ENCODE measurements around the gene SIGLEC12. TPM values are rescaled to one million over a fixed set of nuclear protein-coding genes. Genes with fewer than 3 reads are reported as not detected.
"Not testable (repeated sequence)": the region's sequence is repeated elsewhere in the genome, so short reads cannot be mapped to it uniquely, and the experiment has no call there.

Gene SIGLEC12
- total RNA-seq, 1 experiment from 2014 or later: not detected

GRCh38 chr19:51463976-51464581 is 37.5 kb downstream of the SIGLEC12 start:
- not testable (repeated sequence) for H3K27me3 ChIP-seq (ENCODE audit: control insufficient read depth, insufficient read depth, low read length); H3K36me3 ChIP-seq (replicated peaks; ENCODE audit: control insufficient read depth, insufficient read depth, low read length); DNase-seq; H3K4me3 ChIP-seq (ENCODE audit: insufficient read depth, low read depth, low read length)

- no peaks in the 10 kb centered on the region for H3K36me3 ChIP-seq (replicated peaks; ENCODE audit: control insufficient read depth, insufficient read depth, low read length)
- no peak for DNase-seq
- no peak overlapping the region for H3K4me3 ChIP-seq (ENCODE audit: insufficient read depth, low read depth, low read length)
- H3K27me3 ChIP-seq (ENCODE audit: control insufficient read depth, insufficient read depth, low read length): peaks cover 5% of the 10 kb centered on the region; the same call in 1 of the 2 replicates
These were observed 38.9 kb downstream of the SIGLEC12 start for GRCh38 chr19:51462681-51463080.

GRCh38 chr19:51462276-51462675 is 39.3 kb downstream of the SIGLEC12 start:
- no peak for DNase-seq
- Histone ChIP-seq H3K36me3 (replicated peaks; ENCODE audit: control insufficient read depth, insufficient read depth, low read length) (no peaks in the 10 kb centered on the region), H3K27me3 (ENCODE audit: control insufficient read depth, insufficient read depth, low read length) (peaks cover 5% of the 10 kb centered on the region; the same call in 1 of the 2 replicates), H3K4me3 (ENCODE audit: insufficient read depth, low read depth, low read length) (no peak overlapping the region)

GRCh38 chr19:51461723-51462161 is 39.9 kb downstream of the SIGLEC12 start:
- Histone ChIP-seq H3K4me3 (ENCODE audit: insufficient read depth, low read depth, low read length) (no peak overlapping the region), H3K27me3 (ENCODE audit: control insufficient read depth, insufficient read depth, low read length) (peaks cover 5% of the 10 kb centered on the region; the same call in 1 of the 2 replicates), H3K36me3 (replicated peaks; ENCODE audit: control insufficient read depth, insufficient read depth, low read length) (no peaks in the 10 kb centered on the region)
- no peak for DNase-seq

- DNase-seq: peak; percentile 64
- H3K36me3 ChIP-seq (replicated peaks; ENCODE audit: control insufficient read depth, insufficient read depth, low read length): no peaks in the 10 kb centered on the region
- H3K4me3 ChIP-seq (ENCODE audit: insufficient read depth, low read depth, low read length): peak overlapping the region; percentile 16; the same call in 1 of the 2 replicates
- H3K27me3 ChIP-seq (ENCODE audit: control insufficient read depth, insufficient read depth, low read length): peaks cover 5% of the 10 kb centered on the region; the same call in 1 of the 2 replicates
These were observed 41.2 kb downstream of the SIGLEC12 start for GRCh38 chr19:51460164-51460992.

- H3K27me3 ChIP-seq (ENCODE audit: control insufficient read depth, insufficient read depth, low read length): peaks cover 3% of the 10 kb centered on the region; the same call in 1 of the 2 replicates
- H3K36me3 ChIP-seq (replicated peaks; ENCODE audit: control insufficient read depth, insufficient read depth, low read length): no peaks in the 10 kb centered on the region
- no peak for DNase-seq
- no peak overlapping the region for H3K4me3 ChIP-seq (ENCODE audit: insufficient read depth, low read depth, low read length)
These were observed 42.6 kb downstream of the SIGLEC12 start for GRCh38 chr19:51458899-51459505.

- Histone ChIP-seq H3K27me3 (ENCODE audit: control insufficient read depth, insufficient read depth, low read length) (peaks cover 3% of the 10 kb centered on the region; the same call in 1 of the 2 replicates), H3K4me3 (ENCODE audit: insufficient read depth, low read depth, low read length) (no peak within 1 kb of the TSS)
- no peak for DNase-seq
These were observed 43.5 kb downstream of the SIGLEC12 start, which contains the start of gene SIGLEC8 for GRCh38 chr19:51458051-51458645. TSS of gene SIGLEC8 (minus strand) at chr19:51458454. CDS start at chr19:51458387, 67 bp downstream.

GRCh38 chr19:51457351-51458013 is 44.1 kb downstream of the SIGLEC12 start:
- Histone ChIP-seq H3K4me3 (ENCODE audit: insufficient read depth, low read depth, low read length) (no peak overlapping the region), H3K27me3 (ENCODE audit: control insufficient read depth, insufficient read depth, low read length) (peaks cover under 1% of the 10 kb centered on the region; the same call in 1 of the 2 replicates), H3K36me3 (replicated peaks; ENCODE audit: control insufficient read depth, insufficient read depth, low read length) (no peaks in the 10 kb centered on the region)
- no peak for DNase-seq

More at GRCh38 chr19:51458051-51458645, 43.5 kb downstream of the SIGLEC12 start, which contains the start of gene SIGLEC8:
- no peaks in the 10 kb centered on the region for H3K36me3 ChIP-seq (replicated peaks; ENCODE audit: control insufficient read depth, insufficient read depth, low read length)

- Histone ChIP-seq H3K36me3 (replicated peaks; ENCODE audit: control insufficient read depth, insufficient read depth, low read length) (no peaks in the 10 kb centered on the region), H3K4me3 (ENCODE audit: insufficient read depth, low read depth, low read length) (no peak overlapping the region), H3K27me3 (ENCODE audit: control insufficient read depth, insufficient read depth, low read length) (no peaks in the 10 kb centered on the region)
- no peak for DNase-seq
These were observed 44.9 kb downstream of the SIGLEC12 start for GRCh38 chr19:51456541-51457290.

- Histone ChIP-seq H3K4me3 (ENCODE audit: insufficient read depth, low read depth, low read length) (no peak overlapping the region), H3K27me3 (ENCODE audit: control insufficient read depth, insufficient read depth, low read length) (no peaks in the 10 kb centered on the region), H3K36me3 (replicated peaks; ENCODE audit: control insufficient read depth, insufficient read depth, low read length) (no peaks in the 10 kb centered on the region)
- DNase-seq: no peak
These were observed 50.8 kb downstream of the SIGLEC12 start for GRCh38 chr19:51450730-51451307.

GRCh38 chr19:51448411-51449016 is 53.1 kb downstream of the SIGLEC12 start:
- Histone ChIP-seq H3K27me3 (ENCODE audit: control insufficient read depth, insufficient read depth, low read length) (no peaks in the 10 kb centered on the region), H3K36me3 (replicated peaks; ENCODE audit: control insufficient read depth, insufficient read depth, low read length) (no peaks in the 10 kb centered on the region), H3K4me3 (ENCODE audit: insufficient read depth, low read depth, low read length) (no peak overlapping the region)
- no peak for DNase-seq

- H3K27me3 ChIP-seq (ENCODE audit: control insufficient read depth, insufficient read depth, low read length): no peaks in the 10 kb centered on the region
- no peak for DNase-seq
These were observed 53.6 kb downstream of the SIGLEC12 start for GRCh38 chr19:51448011-51448410.

GRCh38 chr19:51447510-51447909 is 54.1 kb downstream of the SIGLEC12 start:
- DNase-seq; H3K4me3 ChIP-seq (ENCODE audit: insufficient read depth, low read depth, low read length); H3K36me3 ChIP-seq (replicated peaks; ENCODE audit: control insufficient read depth, insufficient read depth, low read length); H3K27me3 ChIP-seq (ENCODE audit: control insufficient read depth, insufficient read depth, low read length): not testable (repeated sequence)

More at GRCh38 chr19:51448011-51448410, 53.6 kb downstream of the SIGLEC12 start:
- no peaks in the 10 kb centered on the region for H3K36me3 ChIP-seq (replicated peaks; ENCODE audit: control insufficient read depth, insufficient read depth, low read length)
- no peak overlapping the region for H3K4me3 ChIP-seq (ENCODE audit: insufficient read depth, low read depth, low read length)

All from H7 (cell line).